ENCODE results near the gene TLE2.
"Not testable (repeated sequence)": the region's sequence is repeated elsewhere in the genome, so short reads cannot be mapped to it uniquely, and the experiment has no call there.

The TLE2 gene

GRCh38 chr19:2964874-2965273, 64.2 kb downstream of the TLE2 start:
- no peak overlapping the region for H2BK12ac ChIP-seq (ENCODE audit: low read length)
- DNase-seq (ENCODE audit: low spot score) = no peak
- no peak overlapping the region for H2AK5ac ChIP-seq (ENCODE audit: low read depth, low read length)
- H2AFZ ChIP-seq (ENCODE audit: low read length) = no peak overlapping the region
- peaks cover 3% of the 10 kb centered on the region for H3K79me1 ChIP-seq (ENCODE audit: low read depth, low read length)
- H4K8ac ChIP-seq (ENCODE audit: low read depth, low read length) = no peak overlapping the region
- H3K27me3 ChIP-seq (ENCODE audit: control insufficient read depth in 3 of 3, insufficient read depth in 3 of 3, low read depth in 1 of 3, low read length in 3 of 3) = no peaks in the 10 kb centered on the region
- no peaks in the 10 kb centered on the region for H3K9me3 ChIP-seq (replicated peaks in 1 of 2; ENCODE audit: control insufficient read depth in 2 of 2, insufficient read depth in 1 of 2, low read depth in 1 of 2, low read length in 2 of 2)
- no peak overlapping the region for H3K27ac ChIP-seq (replicated peaks; ENCODE audit: low read length)
- no peaks in the 10 kb centered on the region for H3K4me1 ChIP-seq (ENCODE audit: control insufficient read depth in 2 of 2, insufficient read depth in 1 of 2, low read depth in 1 of 2, low read length in 2 of 2)
- no peak overlapping the region for H3K14ac ChIP-seq (ENCODE audit: low read length)
- no peak overlapping the region for H3K9ac ChIP-seq (ENCODE audit: low read depth, low read length, poor library complexity)
- H2BK120ac ChIP-seq (ENCODE audit: low read depth, low read length) = no peak overlapping the region
- H3K36me3 ChIP-seq (replicated peaks in 1 of 2; ENCODE audit: control insufficient read depth in 2 of 2, insufficient read depth in 2 of 2, low read length in 2 of 2) = no peaks in the 10 kb centered on the region
- no peak overlapping the region for H2BK5ac ChIP-seq (ENCODE audit: low read length)
- H3K4me3 ChIP-seq (ENCODE audit: low read length in 2 of 2) = no peak overlapping the region
- no peak overlapping the region for H3K18ac ChIP-seq (ENCODE audit: low read length)
- H3K4me2 ChIP-seq (ENCODE audit: insufficient read depth, low read length, poor library complexity, severe bottlenecking) = no peak overlapping the region
- no peak overlapping the region for H3K4ac ChIP-seq (ENCODE audit: low read length)
- WGBS, 2 donors (ENCODE audit: extremely low coverage in 2 of 2, insufficient read length in 2 of 2, insufficient replicate concordance in 1 of 2) = no CpG with 5 or more reads among the region's 5 CpGs
- H2BK15ac ChIP-seq (ENCODE audit: low read length) = no peak overlapping the region
- H4K91ac ChIP-seq (ENCODE audit: low read depth, low read length, poor library complexity) = no peak overlapping the region
- H3K23ac ChIP-seq (ENCODE audit: low read depth, low read length, poor library complexity) = no peak overlapping the region

- H3K79me1 ChIP-seq (ENCODE audit: low read depth, low read length); H2AFZ ChIP-seq (ENCODE audit: low read length); H3K4me2 ChIP-seq (ENCODE audit: insufficient read depth, low read length, poor library complexity, severe bottlenecking); H3K9me3 ChIP-seq (replicated peaks in 1 of 2; ENCODE audit: control insufficient read depth in 2 of 2, insufficient read depth in 1 of 2, low read depth in 1 of 2, low read length in 2 of 2); H3K4me3 ChIP-seq (ENCODE audit: low read length in 2 of 2); H4K8ac ChIP-seq (ENCODE audit: low read depth, low read length); DNase-seq (ENCODE audit: low spot score); H4K91ac ChIP-seq (ENCODE audit: low read depth, low read length, poor library complexity); H3K4me1 ChIP-seq (ENCODE audit: control insufficient read depth in 2 of 2, insufficient read depth in 1 of 2, low read depth in 1 of 2, low read length in 2 of 2); H2BK15ac ChIP-seq (ENCODE audit: low read length); H3K27me3 ChIP-seq (ENCODE audit: control insufficient read depth in 3 of 3, insufficient read depth in 3 of 3, low read depth in 1 of 3, low read length in 3 of 3); H3K4ac ChIP-seq (ENCODE audit: low read length); H2BK12ac ChIP-seq (ENCODE audit: low read length); H3K23ac ChIP-seq (ENCODE audit: low read depth, low read length, poor library complexity); H3K18ac ChIP-seq (ENCODE audit: low read length); H3K14ac ChIP-seq (ENCODE audit: low read length); H3K9ac ChIP-seq (ENCODE audit: low read depth, low read length, poor library complexity); H2AK5ac ChIP-seq (ENCODE audit: low read depth, low read length); H2BK120ac ChIP-seq (ENCODE audit: low read depth, low read length); H3K36me3 ChIP-seq (replicated peaks in 1 of 2; ENCODE audit: control insufficient read depth in 2 of 2, insufficient read depth in 2 of 2, low read length in 2 of 2); H2BK5ac ChIP-seq (ENCODE audit: low read length); H3K27ac ChIP-seq (replicated peaks; ENCODE audit: low read length): not testable (repeated sequence)
- no CpG with 5 or more reads among the region's 12 CpGs for WGBS, 2 donors (ENCODE audit: extremely low coverage in 2 of 2, insufficient read length in 2 of 2, insufficient replicate concordance in 1 of 2)
Observed at GRCh38 chr19:2963631-2964030, 65.4 kb downstream of the TLE2 start.

GRCh38 chr19:2963122-2963521, 66.0 kb downstream of the TLE2 start:
- H3K4me2 ChIP-seq (ENCODE audit: insufficient read depth, low read length, poor library complexity, severe bottlenecking) = no peak overlapping the region
- no peak for DNase-seq (ENCODE audit: low spot score)
- H3K9me3 ChIP-seq (replicated peaks in 1 of 2; ENCODE audit: control insufficient read depth in 2 of 2, insufficient read depth in 1 of 2, low read depth in 1 of 2, low read length in 2 of 2) = no peaks in the 10 kb centered on the region
- no peaks in the 10 kb centered on the region for H3K36me3 ChIP-seq (replicated peaks in 1 of 2; ENCODE audit: control insufficient read depth in 2 of 2, insufficient read depth in 2 of 2, low read length in 2 of 2)
- H2AFZ ChIP-seq (ENCODE audit: low read length) = no peak overlapping the region
- no peak overlapping the region for H3K4me3 ChIP-seq (ENCODE audit: low read length in 2 of 2)
- H3K4ac ChIP-seq (ENCODE audit: low read length) = no peak overlapping the region
- no peaks in the 10 kb centered on the region for H3K27me3 ChIP-seq (ENCODE audit: control insufficient read depth in 3 of 3, insufficient read depth in 3 of 3, low read depth in 1 of 3, low read length in 3 of 3)
- no peak overlapping the region for H2BK12ac ChIP-seq (ENCODE audit: low read length)
- H3K79me1 ChIP-seq (ENCODE audit: low read depth, low read length) = no peaks in the 10 kb centered on the region
- no peak overlapping the region for H2AK5ac ChIP-seq (ENCODE audit: low read depth, low read length)
- no CpG with 5 or more reads among the region's 5 CpGs for WGBS, 2 donors (ENCODE audit: extremely low coverage in 2 of 2, insufficient read length in 2 of 2, insufficient replicate concordance in 1 of 2)
- no peak overlapping the region for H2BK5ac ChIP-seq (ENCODE audit: low read length)
- no peak overlapping the region for H3K27ac ChIP-seq (replicated peaks; ENCODE audit: low read length)
- H4K91ac ChIP-seq (ENCODE audit: low read depth, low read length, poor library complexity) = no peak overlapping the region
- no peak overlapping the region for H2BK15ac ChIP-seq (ENCODE audit: low read length)
- H2BK120ac ChIP-seq (ENCODE audit: low read depth, low read length) = no peak overlapping the region
- no peak overlapping the region for H3K9ac ChIP-seq (ENCODE audit: low read depth, low read length, poor library complexity)
- no peak overlapping the region for H3K18ac ChIP-seq (ENCODE audit: low read length)
- H3K23ac ChIP-seq (ENCODE audit: low read depth, low read length, poor library complexity) = no peak overlapping the region
- no peak overlapping the region for H4K8ac ChIP-seq (ENCODE audit: low read depth, low read length)
- no peaks in the 10 kb centered on the region for H3K4me1 ChIP-seq (ENCODE audit: control insufficient read depth in 2 of 2, insufficient read depth in 1 of 2, low read depth in 1 of 2, low read length in 2 of 2)
- H3K14ac ChIP-seq (ENCODE audit: low read length) = no peak overlapping the region

- no peaks in the 10 kb centered on the region for H3K36me3 ChIP-seq (replicated peaks in 1 of 2; ENCODE audit: control insufficient read depth in 2 of 2, insufficient read depth in 2 of 2, low read length in 2 of 2)
- H2BK5ac ChIP-seq (ENCODE audit: low read length) = no peak overlapping the region
- H3K4ac ChIP-seq (ENCODE audit: low read length) = no peak overlapping the region
- no peak overlapping the region for H3K4me3 ChIP-seq (ENCODE audit: low read length in 2 of 2)
- H3K4me1 ChIP-seq (ENCODE audit: control insufficient read depth in 2 of 2, insufficient read depth in 1 of 2, low read depth in 1 of 2, low read length in 2 of 2) = no peaks in the 10 kb centered on the region
- H3K23ac ChIP-seq (ENCODE audit: low read depth, low read length, poor library complexity) = no peak overlapping the region
- no peak overlapping the region for H3K18ac ChIP-seq (ENCODE audit: low read length)
- H4K91ac ChIP-seq (ENCODE audit: low read depth, low read length, poor library complexity) = no peak overlapping the region
- H2BK12ac ChIP-seq (ENCODE audit: low read length) = no peak overlapping the region
- H2AFZ ChIP-seq (ENCODE audit: low read length) = no peak overlapping the region
- H3K14ac ChIP-seq (ENCODE audit: low read length) = no peak overlapping the region
- peak; percentile 90 for DNase-seq (ENCODE audit: low spot score)
- H2BK120ac ChIP-seq (ENCODE audit: low read depth, low read length) = no peak overlapping the region
- H3K79me1 ChIP-seq (ENCODE audit: low read depth, low read length) = no peaks in the 10 kb centered on the region
- no peak overlapping the region for H3K4me2 ChIP-seq (ENCODE audit: insufficient read depth, low read length, poor library complexity, severe bottlenecking)
- no peak overlapping the region for H2BK15ac ChIP-seq (ENCODE audit: low read length)
- no peak overlapping the region for H3K27ac ChIP-seq (replicated peaks; ENCODE audit: low read length)
- no peaks in the 10 kb centered on the region for H3K27me3 ChIP-seq (ENCODE audit: control insufficient read depth in 3 of 3, insufficient read depth in 3 of 3, low read depth in 1 of 3, low read length in 3 of 3)
- H2AK5ac ChIP-seq (ENCODE audit: low read depth, low read length) = no peak overlapping the region
- no peak overlapping the region for H4K8ac ChIP-seq (ENCODE audit: low read depth, low read length)
- no peak overlapping the region for H3K9ac ChIP-seq (ENCODE audit: low read depth, low read length, poor library complexity)
- H3K9me3 ChIP-seq (replicated peaks in 1 of 2; ENCODE audit: control insufficient read depth in 2 of 2, insufficient read depth in 1 of 2, low read depth in 1 of 2, low read length in 2 of 2) = no peaks in the 10 kb centered on the region
- WGBS, 2 donors (ENCODE audit: extremely low coverage in 2 of 2, insufficient read length in 2 of 2, insufficient replicate concordance in 1 of 2) = no CpG with 5 or more reads among the region's 17 CpGs
Observed at GRCh38 chr19:2962018-2962670, 66.9 kb downstream of the TLE2 start.

All from neuronal stem cell (in vitro differentiated cells).